Right lobe of liver (tissue), 6 donors: ENCODE measurements around the gene GNL2. TPM values are rescaled to one million over a fixed set of nuclear protein-coding genes. Genes with fewer than 3 reads are reported as not detected.
A peak's percentile ranks its signal among the peaks of the same experiment; 100 is the strongest.

Experiments
- ATAC-seq, 4 donors: fragments of 200-7000 bp; cut with Tn5 transposase; one replicate each; pipeline ENCODE4 v1.9.1; 2020; ENCODE audit warnings: mild to moderate bottlenecking in 4 of 4, moderate library complexity in 4 of 4
- DNase-seq, 3 donors: peaks; one replicate each; pipeline ENCODE4 v3.0.0-alpha.2; 2020
- H3K27ac ChIP-seq, 3 donors: fragments of 200-600 bp; one replicate each; pipeline ENCODE4 v1.8.0; 2022
- H3K27me3 ChIP-seq, 2 donors: fragments of 200-600 bp; one replicate each; pipeline ENCODE4 v1.8.0; 2022
- H3K36me3 ChIP-seq, 4 donors: fragments of 200-600 bp; sonication (generic) in 1 of 4; one replicate each; pipeline versions ENCODE4 v1.5.1 to v1.8.0; 2017 to 2022; ENCODE audit warnings: control low read depth in 1 of 4
- H3K4me1 ChIP-seq, 4 donors: fragments of 200-600 bp; sonication (generic) in 1 of 4; one replicate each; pipeline versions ENCODE4 v1.5.1 to v1.8.0; 2017 to 2022; ENCODE audit warnings: control low read depth in 1 of 4
- H3K4me3 ChIP-seq, 3 donors: fragments of 200-600 bp; one replicate each; pipeline ENCODE4 v1.8.0; 2022
- H3K9me3 ChIP-seq, 4 donors: fragments of 200-600 bp; sonication (generic) in 1 of 4; one replicate each; pipeline versions ENCODE4 v1.5.1 to v1.8.0; 2017 to 2022; ENCODE audit warnings: control low read depth in 1 of 4
- CTCF ChIP-seq, 4 donors: fragments of 200-600 bp in 3 of 4; fragments of 450-650 bp in 1 of 4; IDR thresholded peaks; one replicate each; pipeline versions ENCODE4 v1.5.1 to v1.8.0; 2016 to 2022; ENCODE audit warnings: antibody characterized with exemption in 4 of 4, mild to moderate bottlenecking in 2 of 4
- POLR2A ChIP-seq: fragments of 450-650 bp; IDR thresholded peaks from one replicate; pipeline ENCODE4 v1.6.1; 2017; ENCODE audit warnings: antibody characterized with exemption, mild to moderate bottlenecking
- WGBS: methylation state at CpG from one replicate; pipeline ENCODE4 v1.1.6; 2018; ENCODE audit warnings: low coverage, low lambda C conversion rate; ENCODE audit not compliant: insufficient coverage; ENCODE audit errors: missing lambda C conversion rate; 5-methylcytosine and 5-hydroxymethylcytosine counted together
- intact Hi-C, 2 donors: fragments of 100-400 bp; cut with DNase I; formaldehyde crosslinking; loops; one replicate each; pipeline versions ENCODE4 v1.11.2 to v1.14.1; 2022
- total RNA-seq, 6 experiments: library from RNA; depleted of rRNA in 2 of 6; stranded (reverse); fragments of >200 nt in 2 of 6; fragmentation: NEBNext Ultra II Directional in 3 of 6; extraction: Animal tissue kit (Norgen Biotek cat#: 25700) in 3 of 6; gene quantifications; one replicate each; pipeline versions ENCODE4 v1.1.0 to v1.2.4, GENCODE V29; 2016 to 2023
- donor health status: DM: no; HTN: yes; CAD: no.
- donor health status: DM: no; HTN: no; CAD: no.
- donor health status: DM: no; HTN: no; CAD: no.
- donor health status: DM: no; HTN: yes; CAD: no.
- donor health status: DM: no; HTN: yes; CAD: no.

The GNL2 gene
- total RNA-seq, 6 experiments from 2014 or later, result 10.4 to 29.0 (median 19.9) TPM

- DNase-seq (peak; percentile 88 to 96 (median 94)), ATAC-seq (peak; percentile 89 to 95 (median 92))
- Histone ChIP-seq H3K9me3 (no peaks in the 10 kb centered on the region), H3K27ac (peak within 1 kb of the TSS; percentile 78 to 86 (median 83)), H3K27me3 (no peaks in the 10 kb centered on the region), H3K4me3 (peak within 1 kb of the TSS; percentile 88 to 100 (median 99)), H3K36me3 (peaks cover 0 to 13% (median 5%) of the 10 kb centered on the region in 4 donors), H3K4me1 (peaks cover 0 to 15% (median 5%) of the 10 kb centered on the region in 4 donors)
- no peak for TF ChIP-seq CTCF (IDR thresholded peaks at IDR 0.05)
- TF ChIP-seq POLR2A, result peak; percentile 60
- 13% methylated on average over 35 of the region's 54 CpGs for WGBS
- intact Hi-C loops, result no loop called here
These were observed 41.6 kb downstream of the GNL2 start, which contains the start of gene SNIP1 for GRCh38 chr1:37553927-37554808. SNIP1 (minus strand) TSS chr1:37554293; CDS start chr1:37554229, 64 bp downstream.

GRCh38 chr1:37553598-37553926 is 42.2 kb downstream of the GNL2 start:
- H3K27me3 ChIP-seq, result no peaks in the 10 kb centered on the region
- peak overlapping the region; percentile 78 to 86 (median 83) for H3K27ac ChIP-seq
- DNase-seq (no peak), ATAC-seq (no peak)
- H3K36me3 ChIP-seq, result peaks cover 0 to 13% (median 5%) of the 10 kb centered on the region in 4 donors
- 1% methylated on average over 8 of the region's 11 CpGs for WGBS
- TF ChIP-seq CTCF (IDR thresholded peaks at IDR 0.05) (no peak), POLR2A (no peak)
- intact Hi-C loops, result no loop called here
- H3K9me3 ChIP-seq, result no peaks in the 10 kb centered on the region
- H3K4me3 ChIP-seq, result peak overlapping the region; percentile 88 to 100 (median 99)
- peaks cover 0 to 15% (median 5%) of the 10 kb centered on the region in 4 donors for H3K4me1 ChIP-seq

GRCh38 chr1:37549341-37549740 is 46.4 kb downstream of the GNL2 start:
- DNase-seq (no peak), ATAC-seq (no peak)
- Histone ChIP-seq H3K27me3 (no peaks in the 10 kb centered on the region), H3K4me3 (no peak overlapping the region), H3K27ac (no peak overlapping the region), H3K4me1 (peaks cover 0 to 11% (median 4%) of the 10 kb centered on the region in 4 donors), H3K9me3 (no peaks in the 10 kb centered on the region), H3K36me3 (peaks cover 0 to 46% (median 12%) of the 10 kb centered on the region in 4 donors)
- intact Hi-C loops, result no loop called here
- WGBS, result 94% methylated on average over 5 of the region's 6 CpGs
- no peak for TF ChIP-seq POLR2A
- TF ChIP-seq CTCF (IDR thresholded peaks at IDR 0.05), result no peak

GRCh38 chr1:37545019-37545418 is 50.7 kb downstream of the GNL2 start:
- Histone ChIP-seq H3K27me3 (no peaks in the 10 kb centered on the region), H3K9me3 (no peaks in the 10 kb centered on the region), H3K4me1 (no peaks in the 10 kb centered on the region), H3K27ac (no peak overlapping the region), H3K4me3 (no peak overlapping the region), H3K36me3 (peaks cover 0 to 50% (median 10%) of the 10 kb centered on the region in 4 donors)
- ATAC-seq (no peak), DNase-seq (no peak)
- intact Hi-C loops, result no loop called here
- 44% methylated on average over 3 of the region's 5 CpGs for WGBS
- no peak for TF ChIP-seq CTCF (IDR thresholded peaks at IDR 0.05)
- TF ChIP-seq POLR2A, result no peak
